DND-41 (cell line): Measurements from ENCODE around the gene TTC39A.

Experiments
- EZH2 ChIP-seq: IDR thresholded peaks from 3 replicates; pipeline ENCODE4 v1.6.1; 2012; ENCODE audit warnings: borderline replicate concordance, low read depth, mild to moderate bottlenecking, moderate library complexity, low read length, inconsistent platforms; ENCODE audit not compliant: severe bottlenecking
- TF ChIP-seq, protein P1 (sequence below): IDR thresholded peaks from 2 replicates; pipeline ENCODE4 v1.5.1; 2012; ENCODE audit warnings: borderline replicate concordance, low read length, moderate library complexity, mild to moderate bottlenecking; ENCODE audit not compliant: poor library complexity, severe bottlenecking; ENCODE audit errors: extremely low read depth

DNA sequence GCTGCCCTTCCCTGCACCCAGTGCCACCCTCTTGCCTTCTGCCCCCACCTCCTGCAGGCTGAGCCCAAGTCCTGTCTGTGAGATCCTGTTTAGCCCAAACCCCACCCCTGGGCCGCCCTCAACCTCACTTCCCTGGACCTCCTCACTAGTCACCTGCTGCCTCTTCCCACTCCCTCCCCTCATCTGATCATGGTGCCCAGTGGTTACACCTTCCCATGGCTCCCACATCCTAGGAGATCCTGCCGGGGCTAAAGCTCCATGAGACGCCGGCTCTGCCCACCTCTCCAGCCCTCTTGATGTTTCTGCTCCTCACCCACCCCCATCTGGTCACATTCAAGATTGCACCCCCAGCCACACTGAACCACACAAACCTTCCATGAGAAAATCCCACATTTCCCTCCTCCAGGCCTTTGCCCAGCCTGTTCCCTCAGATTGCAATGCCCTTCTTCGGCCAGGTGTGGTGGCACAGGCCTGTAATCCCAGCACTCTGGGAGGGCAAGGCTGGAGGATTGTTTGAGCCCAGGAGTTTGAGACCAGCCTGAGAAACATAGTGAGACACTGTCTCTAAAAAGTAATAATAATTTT, 17.0 kb downstream of the TTC39A start:
- TF ChIP-seq, protein P1, sequence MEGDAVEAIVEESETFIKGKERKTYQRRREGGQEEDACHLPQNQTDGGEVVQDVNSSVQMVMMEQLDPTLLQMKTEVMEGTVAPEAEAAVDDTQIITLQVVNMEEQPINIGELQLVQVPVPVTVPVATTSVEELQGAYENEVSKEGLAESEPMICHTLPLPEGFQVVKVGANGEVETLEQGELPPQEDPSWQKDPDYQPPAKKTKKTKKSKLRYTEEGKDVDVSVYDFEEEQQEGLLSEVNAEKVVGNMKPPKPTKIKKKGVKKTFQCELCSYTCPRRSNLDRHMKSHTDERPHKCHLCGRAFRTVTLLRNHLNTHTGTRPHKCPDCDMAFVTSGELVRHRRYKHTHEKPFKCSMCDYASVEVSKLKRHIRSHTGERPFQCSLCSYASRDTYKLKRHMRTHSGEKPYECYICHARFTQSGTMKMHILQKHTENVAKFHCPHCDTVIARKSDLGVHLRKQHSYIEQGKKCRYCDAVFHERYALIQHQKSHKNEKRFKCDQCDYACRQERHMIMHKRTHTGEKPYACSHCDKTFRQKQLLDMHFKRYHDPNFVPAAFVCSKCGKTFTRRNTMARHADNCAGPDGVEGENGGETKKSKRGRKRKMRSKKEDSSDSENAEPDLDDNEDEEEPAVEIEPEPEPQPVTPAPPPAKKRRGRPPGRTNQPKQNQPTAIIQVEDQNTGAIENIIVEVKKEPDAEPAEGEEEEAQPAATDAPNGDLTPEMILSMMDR, result peak; percentile 33
- TF ChIP-seq EZH2, result no peak
